Endothelial cell of umbilical vein (primary cell): ENCODE results near the gene RSPH1. TPM values are rescaled to one million over a fixed set of nuclear protein-coding genes. Genes with fewer than 3 reads are reported as not detected.

ENCODE experiments used
- BruUV-seq: library from RNA; stranded (reverse); fragments of 400-500 nt; replicated peaks from 2 replicates; lab custom pipeline; 2021; lab: Mats Ljungman, UMichigan
- CTCF ChIA-PET: fragments of 300-600, 350-600 bp; sonication (Branson Sonifier 250); formaldehyde crosslinking; loops from one replicate; lab custom pipeline; 2021; ENCODE audit warnings: antibody characterized with exemption, inconsistent platforms; lab: Charles Lee
- POLR2A ChIA-PET: fragments of 300-600, 350-600 bp; sonication (Branson Sonifier 250); formaldehyde crosslinking; loops from one replicate; lab custom pipeline; 2021; ENCODE audit warnings: antibody characterized with exemption, inconsistent platforms; lab: Charles Lee
- DNase-seq: peaks from one replicate; pipeline ENCODE4 v3.0.0-alpha.2; 2011; ENCODE audit warnings: low read depth, low spot score
- FAIRE-seq: peaks from 2 replicates; lab custom pipeline; 2011; peaks lifted over from hg19 to GRCh38; lab: Jason Lieb, UNC
- H2AFZ ChIP-seq: 2 replicates; pipeline ENCODE4 v1.6.0; 2012; ENCODE audit warnings: low read depth, low read length, control low read depth, inconsistent platforms
- H3K27ac ChIP-seq: 2 replicates; pipeline ENCODE4 v1.5.1; 2011; ENCODE audit warnings: low read depth, mild to moderate bottlenecking, control low read depth, low read length, moderate library complexity; ENCODE audit not compliant: insufficient read depth
- H3K27me3 ChIP-seq, 2 experiments: 2 replicates each; pipeline versions ENCODE4 v1.6.0 to v1.6.1; 2011; ENCODE audit warnings: low read length in 2 of 2, mixed read lengths in 1 of 2; ENCODE audit not compliant: control insufficient read depth in 2 of 2, insufficient read depth in 2 of 2
- H3K36me3 ChIP-seq, 2 experiments: 2 replicates in 1 of 2; 3 replicates in 1 of 2; pipeline ENCODE4 v1.5.1; 2011; ENCODE audit warnings: low read length in 2 of 2, mild to moderate bottlenecking in 1 of 2, moderate library complexity in 1 of 2; ENCODE audit not compliant: control insufficient read depth in 2 of 2, insufficient read depth in 2 of 2; ENCODE audit errors: extremely low read depth in 1 of 2
- H3K4me1 ChIP-seq: 3 replicates; pipeline ENCODE4 v1.5.1; 2011; ENCODE audit warnings: mild to moderate bottlenecking, low read length; ENCODE audit not compliant: control insufficient read depth, insufficient read depth; ENCODE audit errors: extremely low read depth
- H3K4me2 ChIP-seq: 2 replicates; pipeline ENCODE4 v1.6.1; 2011; ENCODE audit warnings: low read length, control low read depth, mixed read lengths; ENCODE audit not compliant: insufficient read depth
- H3K4me3 ChIP-seq, 3 experiments: fragments of 200-600 bp in 1 of 3; sonication (generic), shearing (Covaris generic) in 1 of 3; replicated peaks in 1 of 3; 2 replicates each; pipeline ENCODE4 v1.5.1; 2011 to 2016; ENCODE audit warnings: control low read depth in 3 of 3, low read length in 3 of 3, mild to moderate bottlenecking in 2 of 3, inconsistent platforms in 1 of 3, low read depth in 1 of 3, moderate library complexity in 1 of 3; ENCODE audit not compliant: insufficient read depth in 1 of 3
- H3K79me2 ChIP-seq: 2 replicates; pipeline ENCODE4 v1.6.0; 2012; ENCODE audit warnings: low read length, inconsistent platforms; ENCODE audit not compliant: control insufficient read depth, insufficient read depth
- H3K9ac ChIP-seq: replicated peaks from 2 replicates; pipeline ENCODE3; 2011; ENCODE audit warnings: low read length, control low read depth; ENCODE audit not compliant: insufficient read depth; ENCODE audit errors: extremely low read depth
- H3K9me1 ChIP-seq: replicated peaks from 3 replicates; pipeline ENCODE4 v1.6.0; 2011; ENCODE audit warnings: mild to moderate bottlenecking, low read length; ENCODE audit not compliant: control insufficient read depth, insufficient read depth; ENCODE audit errors: extremely low read depth
- H3K9me3 ChIP-seq: replicated peaks from 2 replicates; pipeline ENCODE4 v1.5.1; 2012; ENCODE audit warnings: low read length, inconsistent platforms; ENCODE audit not compliant: control insufficient read depth, insufficient read depth
- H4K20me1 ChIP-seq: replicated peaks from 2 replicates; pipeline ENCODE3; 2011; ENCODE audit warnings: mild to moderate bottlenecking, low read length; ENCODE audit not compliant: control insufficient read depth, insufficient read depth; ENCODE audit errors: extremely low read depth
- CTCF ChIP-seq, 2 donors: IDR thresholded peaks; 1 replicate in 1 of 2; 2 replicates in 1 of 2; pipeline ENCODE4 v1.5.1; 2011; ENCODE audit warnings: low read length in 2 of 2, mild to moderate bottlenecking in 2 of 2, moderate library complexity in 2 of 2, control low read depth in 1 of 2, inconsistent platforms in 1 of 2, low read depth in 1 of 2; ENCODE audit not compliant: insufficient read depth in 1 of 2; ENCODE audit errors: extremely low read depth in 1 of 2
- EZH2 ChIP-seq: IDR thresholded peaks from 2 replicates; pipeline ENCODE4 v1.6.1; 2012; ENCODE audit warnings: borderline replicate concordance, low read depth, mild to moderate bottlenecking, moderate library complexity, low read length, inconsistent platforms; ENCODE audit not compliant: severe bottlenecking
- FOS ChIP-seq: IDR thresholded peaks from 2 replicates; pipeline ENCODE4 v1.6.1; 2011; ENCODE audit warnings: mild to moderate bottlenecking, low read length, moderate library complexity, borderline replicate concordance; ENCODE audit not compliant: insufficient read depth
- GATA2 ChIP-seq: IDR thresholded peaks from 2 replicates; pipeline ENCODE4 v1.7.0; 2011; ENCODE audit warnings: low read depth, mild to moderate bottlenecking, moderate library complexity, mixed read lengths, low read length; ENCODE audit not compliant: insufficient read length, insufficient read depth
- JUN ChIP-seq: IDR thresholded peaks from 2 replicates; pipeline ENCODE4 v1.6.1; 2011; ENCODE audit warnings: borderline replicate concordance, low read depth; ENCODE audit not compliant: insufficient read length, insufficient read depth
- MAX ChIP-seq: IDR thresholded peaks from 2 replicates; pipeline ENCODE4 v1.6.1; 2011; ENCODE audit not compliant: insufficient read depth, insufficient read length
- MYC ChIP-seq: IDR thresholded peaks from one replicate; pipeline ENCODE4 v1.6.1; 2011; ENCODE audit warnings: mild to moderate bottlenecking, low read depth, low read length
- POLR2A ChIP-seq: IDR thresholded peaks from 2 replicates; pipeline ENCODE4 v1.6.1; 2012; ENCODE audit warnings: low read depth, mild to moderate bottlenecking, control low read depth, low read length
- POLR2AphosphoS5 ChIP-seq: IDR thresholded peaks from 2 replicates; pipeline ENCODE4 v1.6.1; 2012; ENCODE audit warnings: low read depth, mild to moderate bottlenecking, control low read depth, low read length, moderate library complexity; ENCODE audit not compliant: insufficient read depth
- dilution Hi-C: fragments of 300-500 bp; cut with MboI; formaldehyde crosslinking; loops from one replicate; pipeline ENCODE4 v1.15.0; 2019; ENCODE audit warnings: low sequenced_read_pairs; ENCODE audit not compliant: extremely low pct_ligation_motif_present
- intact Hi-C: fragments of 100-400 bp; cut with micrococcal nuclease; formaldehyde crosslinking; loops from one replicate; pipeline ENCODE4 v1.10.0; 2022
- polyA plus RNA-seq, 4 experiments: library from polyadenylated mRNA; depleted of rRNA in 3 of 4; stranded (reverse) in 3 of 4; unstranded in 1 of 4; fragments of >200 nt; gene quantifications; 2 replicates each; pipeline versions ENCODE4 v1.2.1 to v1.2.3, GENCODE V29; 2011 to 2012; ENCODE audit warnings: missing spikeins in 1 of 4
- total RNA-seq: library from RNA; stranded (reverse); gene quantifications from 2 replicates; pipeline ENCODE4 v1.2.3, GENCODE V29; 2021

Gene RSPH1
- total and polyA plus RNA-seq, 2 donors (not counting 3 experiments of a cell fraction or from before 2014, with no cell fraction given): 0.08 TPM; not detected in 1

- Histone ChIP-seq H3K4me3 (no peak overlapping the region), H3K27ac (no peak overlapping the region), H3K27me3 (no peaks in the 10 kb centered on the region), H3K4me1 (no peaks in the 10 kb centered on the region), H2AFZ (no peak overlapping the region), H3K9me1 (no peaks in the 10 kb centered on the region), H3K9ac (no peak overlapping the region), H3K79me2 (no peaks in the 10 kb centered on the region), H3K4me2 (no peak overlapping the region), H4K20me1 (no peaks in the 10 kb centered on the region), H3K9me3 (no peaks in the 10 kb centered on the region), H3K36me3 (no peaks in the 10 kb centered on the region)
- TF ChIP-seq CTCF (IDR thresholded peaks at IDR 0.05; ENCODE audit: extremely low read depth in 1 of 2, insufficient read depth in 1 of 2, low read depth in 1 of 2, low read length in 2 of 2): no peak
- TF ChIP-seq MYC: no peak
- no peak for TF ChIP-seq JUN
- TF ChIP-seq POLR2AphosphoS5: no peak
- TF ChIP-seq MAX: no peak
- TF ChIP-seq EZH2: no peak
- TF ChIP-seq GATA2: no peak
- TF ChIP-seq POLR2A: no peak
- TF ChIP-seq FOS: no peak
- DNase-seq: no peak
- POLR2A ChIA-PET: no interaction called here
- no TSS peak for BruUV-seq
- FAIRE-seq: no peak
- CTCF ChIA-PET: interaction anchor here (1.3 kb wide), 1 partner anchor 183 kb away, joined by 3 read pairs; no protein-coding TSS in a partner anchor
- intact Hi-C loops (no loop called here), dilution Hi-C loops (no loop called here)
Observed at GRCh38 chr21:42441963-42442362, 54.1 kb downstream of the RSPH1 start.
